ENCODE data around the gene SMG6.

Gene SMG6

DNA sequence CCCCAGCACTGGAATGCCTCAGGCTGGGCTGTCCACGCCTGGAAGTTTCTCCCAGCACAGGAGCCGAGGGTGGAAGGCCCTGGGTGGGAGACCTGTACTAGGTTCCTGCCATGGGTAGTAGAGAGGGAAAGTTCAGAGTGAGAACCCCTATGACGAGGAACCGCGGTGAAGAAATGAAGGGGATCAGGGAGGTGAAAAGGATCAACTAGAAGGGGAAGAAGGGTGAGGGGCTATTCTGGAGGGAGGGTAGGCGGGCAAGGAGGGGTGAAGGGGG lies 243.3 kb downstream of the SMG6 start:
- DNase-seq (ENCODE audit: low spot score), result no peak

GRCh38 chr17:2059547-2060384 lies 243.8 kb downstream of the SMG6 start:
- no peak for DNase-seq (ENCODE audit: low spot score)

DNA sequence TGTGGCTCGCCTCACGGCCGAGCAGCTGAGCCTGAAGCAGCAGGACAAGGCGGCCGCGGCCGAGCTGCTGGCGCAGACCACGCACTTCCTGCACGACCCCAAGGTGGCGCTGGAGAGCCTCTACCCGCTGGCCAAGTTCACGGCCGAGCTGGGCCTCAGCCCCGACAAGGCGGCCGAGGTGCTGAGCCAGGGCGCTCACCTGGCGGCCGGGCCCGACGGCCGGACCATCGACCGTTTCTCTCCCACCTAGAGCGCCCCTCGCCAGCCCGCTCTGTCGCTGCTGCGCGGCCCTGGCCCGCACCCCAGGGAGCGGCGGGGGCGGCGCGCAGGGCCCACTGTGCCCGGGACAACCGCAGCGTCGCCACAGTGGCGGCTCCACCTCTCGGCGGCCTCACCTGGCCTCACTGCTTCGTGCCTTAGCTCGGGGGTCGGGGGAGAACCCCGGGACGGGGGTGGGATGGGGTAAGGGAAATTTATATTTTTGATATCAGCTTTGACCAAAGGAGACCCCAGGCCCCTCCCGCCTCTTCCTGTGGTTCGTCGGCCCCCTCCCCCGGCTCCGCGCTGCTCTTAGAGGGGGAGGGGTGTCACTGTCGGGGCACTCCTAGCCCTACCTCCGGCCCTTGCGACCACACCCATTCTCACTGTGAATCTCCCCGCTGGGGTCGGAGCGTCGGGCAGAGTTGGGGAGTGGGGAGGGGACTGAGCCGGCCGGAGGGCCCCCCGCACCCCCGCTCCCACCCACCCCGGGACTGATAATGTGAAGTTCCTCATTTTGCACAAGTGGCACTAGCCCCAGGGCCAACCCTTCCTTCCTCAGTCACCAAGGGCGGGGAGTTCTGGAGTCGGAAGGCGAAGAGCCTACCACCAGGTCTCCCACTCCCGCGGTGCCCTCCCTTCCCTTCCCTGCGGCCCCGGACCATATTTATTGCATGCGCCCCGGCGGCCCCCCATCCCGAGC lies 244.7 kb downstream of the SMG6 start:
- DNase-seq (ENCODE audit: low spot score), result no peak

GRCh38 chr17:2057760-2058585 lies 245.6 kb downstream of the SMG6 start:
- DNase-seq (ENCODE audit: low spot score), result no peak

DNA sequence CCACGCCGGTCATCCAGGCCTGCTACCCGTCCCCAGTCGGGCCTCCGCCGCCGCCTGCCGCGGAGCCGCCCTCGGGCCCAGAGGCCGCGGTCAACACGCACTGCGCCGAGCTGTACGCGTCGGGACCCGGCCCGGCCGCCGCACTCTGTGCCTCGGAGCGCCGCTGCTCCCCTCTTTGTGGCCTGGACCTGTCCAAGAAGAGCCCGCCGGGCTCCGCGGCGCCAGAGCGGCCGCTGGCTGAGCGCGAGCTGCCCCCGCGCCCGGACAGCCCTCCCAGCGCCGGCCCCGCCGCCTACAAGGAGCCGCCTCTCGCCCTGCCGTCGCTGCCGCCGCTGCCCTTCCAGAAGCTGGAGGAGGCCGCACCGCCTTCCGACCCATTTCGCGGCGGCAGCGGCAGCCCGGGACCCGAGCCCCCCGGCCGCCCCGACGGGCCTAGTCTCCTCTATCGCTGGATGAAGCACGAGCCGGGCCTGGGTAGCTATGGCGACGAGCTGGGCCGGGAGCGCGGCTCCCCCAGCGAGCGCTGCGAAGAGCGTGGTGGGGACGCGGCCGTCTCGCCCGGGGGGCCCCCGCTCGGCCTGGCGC lies 246.3 kb downstream of the SMG6 start:
- DNase-seq (ENCODE audit: low spot score), result no peak

DNA sequence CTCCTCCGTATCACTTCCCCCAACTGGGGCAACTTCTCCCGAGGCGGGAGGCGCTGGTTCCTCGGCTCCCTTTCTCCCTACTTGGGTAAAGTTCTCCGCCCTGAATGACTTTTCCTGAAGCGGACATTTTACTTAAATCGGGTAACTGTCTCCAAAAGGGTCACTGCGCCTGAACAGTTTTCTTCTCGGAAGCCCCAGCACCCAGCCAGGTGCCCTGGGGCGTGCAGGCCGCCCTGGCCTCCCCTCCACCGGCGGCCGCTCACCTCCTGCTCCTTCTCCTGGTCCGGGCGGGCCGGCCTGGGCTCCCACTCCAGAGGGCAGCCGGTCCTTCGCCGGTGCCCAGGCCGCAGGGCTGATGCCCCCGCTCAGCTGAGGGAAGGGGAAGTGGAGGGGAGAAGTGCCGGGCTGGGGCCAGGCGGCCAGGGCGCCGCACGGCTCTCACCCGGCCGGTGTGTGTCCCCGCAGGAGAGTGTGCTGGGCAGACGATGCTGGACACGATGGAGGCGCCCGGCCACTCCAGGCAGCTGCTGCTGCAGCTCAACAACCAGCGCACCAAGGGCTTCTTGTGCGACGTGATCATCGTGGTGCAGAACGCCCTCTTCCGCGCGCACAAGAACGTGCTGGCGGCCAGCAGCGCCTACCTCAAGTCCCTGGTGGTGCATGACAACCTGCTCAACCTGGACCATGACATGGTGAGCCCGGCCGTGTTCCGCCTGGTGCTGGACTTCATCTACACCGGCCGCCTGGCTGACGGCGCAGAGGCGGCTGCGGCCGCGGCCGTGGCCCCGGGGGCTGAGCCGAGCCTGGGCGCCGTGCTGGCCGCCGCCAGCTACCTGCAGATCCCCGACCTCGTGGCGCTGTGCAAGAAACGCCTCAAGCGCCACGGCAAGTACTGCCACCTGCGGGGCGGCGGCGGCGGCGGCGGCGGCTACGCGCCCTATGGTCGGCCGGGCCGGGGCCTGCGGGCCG lies 247.1 kb downstream of the SMG6 start:
- DNase-seq (ENCODE audit: low spot score), result peak; percentile 48

DNA sequence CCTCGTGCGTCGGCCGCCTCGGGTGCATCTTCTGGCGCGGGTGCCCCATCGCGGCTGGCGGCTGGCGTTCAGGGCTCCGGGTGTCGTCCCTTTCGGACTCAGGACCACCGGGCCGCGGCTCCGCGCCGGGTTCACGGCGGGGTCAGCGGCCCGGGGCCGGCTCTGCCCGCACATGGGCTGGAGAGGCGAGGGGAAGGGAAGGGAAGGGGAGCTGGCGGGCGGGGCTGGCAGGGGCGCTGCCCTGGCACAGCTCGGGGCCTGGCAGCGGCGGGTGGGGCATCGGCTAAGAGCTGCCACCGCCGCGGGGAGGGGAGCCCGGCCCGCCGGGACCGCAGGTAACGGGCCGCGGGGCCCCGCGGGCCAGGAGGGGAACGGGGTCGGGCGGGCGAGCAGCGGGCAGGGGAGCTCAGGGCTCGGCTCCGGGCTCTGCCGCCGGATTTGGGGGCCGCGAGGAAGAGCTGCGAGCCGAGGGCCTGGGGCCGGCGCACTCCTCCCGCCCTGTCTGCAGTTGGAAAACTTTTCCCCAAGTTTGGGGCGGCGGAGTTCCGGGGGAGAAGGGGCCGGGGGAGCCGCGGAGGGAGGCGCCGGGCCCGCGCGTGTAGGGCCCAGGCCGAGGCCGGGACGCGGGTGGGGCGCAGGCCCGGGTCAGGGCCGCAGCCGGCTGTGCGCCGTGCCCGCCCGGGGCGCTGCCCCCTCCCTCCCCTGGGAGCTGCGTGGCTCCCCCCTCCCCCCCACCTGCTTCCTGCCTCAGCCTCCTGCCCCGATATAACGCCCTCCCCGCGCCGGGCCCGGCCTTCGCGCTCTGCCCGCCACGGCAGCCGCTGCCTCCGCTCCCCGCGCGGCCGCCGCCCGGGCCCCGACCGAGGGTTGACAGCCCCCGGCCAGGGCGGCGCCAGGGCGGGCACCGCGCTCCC lies 248.0 kb downstream of the SMG6 start:
- DNase-seq (ENCODE audit: low spot score), result peak; percentile 83

DNA sequence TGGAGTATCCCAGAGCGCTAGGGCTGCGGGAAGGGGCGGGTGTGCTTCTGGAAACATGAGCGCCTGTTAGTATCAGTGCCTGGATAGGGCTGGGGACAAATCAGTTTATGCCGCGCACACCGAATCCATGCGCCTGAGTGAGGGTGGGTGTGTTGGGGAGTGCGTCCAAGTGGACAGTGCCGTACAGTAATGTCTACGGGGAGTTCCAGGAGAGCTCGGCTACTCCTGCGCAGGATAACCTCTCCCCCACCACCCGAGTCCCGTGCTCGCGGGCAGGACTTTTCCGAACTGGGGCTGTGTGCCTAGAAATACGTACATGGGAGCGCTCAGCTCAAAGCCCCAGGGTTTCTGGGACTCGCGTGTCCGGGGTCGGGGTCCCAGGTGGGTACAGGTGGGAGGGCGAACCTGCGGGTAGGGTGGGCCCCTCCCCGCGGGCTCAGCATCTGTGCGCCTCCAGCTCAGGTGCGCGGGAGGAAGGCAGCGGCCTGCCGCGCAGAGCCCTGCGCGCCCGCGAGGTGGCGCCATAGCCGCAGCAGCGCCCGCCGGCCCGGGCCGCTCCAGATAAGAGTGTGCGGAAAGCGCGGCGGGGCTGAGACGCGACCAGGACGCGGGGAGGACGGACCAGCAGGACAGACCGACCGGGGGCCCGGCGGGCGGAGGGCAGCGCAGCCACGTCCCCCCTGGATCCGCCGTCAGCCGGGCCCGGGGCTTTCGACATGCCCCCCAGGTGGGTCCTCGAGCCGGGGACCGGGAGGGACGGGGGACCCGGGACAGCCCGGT lies 248.9 kb downstream of the SMG6 start, which contains the start of gene HIC1:
HIC1 (plus strand) TSS at position 592 of the 780 bp plus-strand sequence. CDS start 1,588 bp downstream, outside the sequence.
- peak; percentile 87 for DNase-seq (ENCODE audit: low spot score)

GRCh38 chr17:2054262-2054511 lies 249.4 kb downstream of the SMG6 start:
- DNase-seq (ENCODE audit: low spot score), result no peak

DNA sequence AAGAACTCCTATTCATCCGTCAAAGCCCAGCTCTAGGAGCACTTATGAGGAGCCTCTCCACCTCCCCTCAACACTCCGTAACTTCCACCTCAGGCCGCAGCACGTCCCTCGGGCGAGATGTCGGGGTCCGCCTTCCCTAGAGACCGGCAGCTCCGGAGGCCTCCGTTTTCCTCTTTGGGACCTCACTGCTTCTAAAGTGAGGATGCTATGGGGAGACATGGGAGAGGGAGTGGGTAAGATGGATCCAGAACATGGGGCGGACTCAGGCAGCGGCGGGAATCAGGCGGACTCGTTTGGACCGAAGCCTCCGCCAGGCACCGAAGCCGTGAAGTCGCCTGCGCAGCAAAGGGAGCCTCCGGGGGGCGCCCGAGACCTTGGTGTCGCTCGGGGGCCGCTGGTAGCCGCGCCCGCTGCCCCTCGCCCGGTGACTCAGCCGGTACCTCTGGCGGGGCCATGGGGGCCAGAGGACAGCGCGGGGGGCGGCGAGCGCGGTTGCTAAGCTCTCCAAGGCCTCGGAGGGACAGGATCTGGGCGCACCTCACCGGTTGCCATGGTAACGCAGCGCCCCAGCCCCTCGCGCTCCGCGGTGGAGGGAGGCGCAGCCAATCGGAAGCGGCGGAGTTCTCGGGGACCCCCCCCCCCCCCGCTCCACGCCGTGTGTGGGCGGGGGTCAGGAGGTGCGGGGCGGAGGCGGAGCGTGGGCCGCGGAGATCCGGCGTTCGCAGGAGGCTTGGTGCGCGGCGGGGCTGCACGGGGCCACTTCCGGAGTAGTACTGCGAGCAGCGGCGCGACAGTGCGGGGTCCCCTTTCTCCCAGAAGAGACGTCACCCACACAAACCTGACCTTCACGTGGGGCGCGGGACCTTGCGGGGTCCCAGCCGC lies 250.0 kb downstream of the SMG6 start:
- DNase-seq (ENCODE audit: low spot score), result peak; percentile 80

- DNase-seq (ENCODE audit: low spot score), result no peak
These were observed 251.5 kb downstream of the SMG6 start for GRCh38 chr17:2051933-2052559.

- DNase-seq (ENCODE audit: low spot score), result no peak
These were observed 252.3 kb downstream of the SMG6 start for GRCh38 chr17:2051061-2051932.

GRCh38 chr17:2050300-2051060 lies 253.1 kb downstream of the SMG6 start:
- DNase-seq (ENCODE audit: low spot score), result peak; percentile 84

DNA sequence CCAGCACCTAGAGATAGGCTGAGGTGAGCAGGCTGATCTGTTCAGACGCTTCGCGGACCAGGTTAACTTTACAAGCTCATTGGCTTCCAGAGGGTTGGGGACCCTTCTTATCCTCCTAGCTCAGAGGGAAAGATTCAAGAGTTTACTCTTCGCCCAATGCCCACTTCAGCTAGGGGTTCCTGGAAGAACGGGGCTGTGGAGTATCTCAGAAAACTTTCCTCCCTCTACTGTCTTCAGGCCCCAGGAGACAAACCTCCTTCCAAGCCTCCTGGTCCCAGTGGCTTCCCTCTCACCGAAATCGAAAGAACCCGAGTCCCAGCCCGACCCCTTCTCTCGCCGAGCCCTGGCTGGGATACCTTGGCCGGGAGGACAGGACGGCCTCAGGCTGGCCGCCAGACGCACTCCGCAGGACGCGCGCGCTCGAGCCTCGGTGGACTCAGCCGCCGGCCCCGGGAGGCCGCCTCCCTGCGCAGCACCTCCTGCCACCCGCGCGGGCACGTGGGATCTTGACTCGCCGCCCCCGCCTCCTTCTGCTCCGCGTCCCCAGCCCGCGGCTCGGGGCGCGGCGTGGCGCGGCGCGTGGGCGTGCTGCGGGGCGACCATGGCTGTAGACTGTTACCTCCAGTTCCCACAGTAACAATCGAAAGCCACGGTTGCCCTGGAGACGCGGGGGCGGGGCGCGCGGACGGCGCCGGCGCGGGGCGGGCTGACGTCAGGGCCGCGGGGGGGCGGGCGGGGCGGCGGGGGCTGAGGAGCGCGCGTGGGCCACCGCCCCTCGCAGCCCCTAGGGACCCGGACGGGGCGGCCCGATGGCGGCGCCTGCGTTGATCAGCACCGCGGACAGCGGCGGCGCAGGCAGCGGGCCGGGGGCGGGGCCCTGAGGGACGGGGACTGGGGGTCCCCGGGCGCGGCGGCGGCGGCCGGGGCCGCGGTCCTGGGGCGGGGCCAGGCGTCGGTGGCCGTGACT lies 254.0 kb downstream of the SMG6 start:
- peak; percentile 96 for DNase-seq (ENCODE audit: low spot score)

DNA sequence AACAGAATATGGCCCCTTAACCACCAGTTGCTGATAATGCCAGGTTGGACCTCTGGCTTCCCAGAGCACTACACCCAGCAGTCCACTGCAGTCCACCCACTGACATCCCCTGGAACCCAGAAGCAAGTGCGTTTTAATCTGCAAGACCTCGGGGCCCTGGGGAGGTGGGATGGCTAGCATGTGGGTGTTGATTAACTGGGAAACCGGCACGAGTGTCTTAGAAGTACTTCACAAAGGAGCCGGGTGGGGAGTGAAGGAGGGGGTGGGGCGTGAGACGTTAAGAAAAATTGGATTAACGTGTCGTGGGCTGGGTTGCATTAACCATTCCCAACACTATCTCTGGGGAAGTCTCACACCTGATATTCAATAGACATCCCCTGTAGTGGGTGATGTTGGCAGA lies 254.8 kb downstream of the SMG6 start:
- DNase-seq (ENCODE audit: low spot score), result no peak
